DMS 273 (cell line): ENCODE measurements around the gene CLSTN2.

ENCODE experiments used
- DNase-seq: peaks from one replicate; lab custom pipeline; 2025; ENCODE audit not compliant: unreplicated experiment; lab: John Stamatoyannopoulos, UW

The CLSTN2 gene

GRCh38 chr3:140529558-140529957, 594.6 kb downstream of the CLSTN2 start:
- DNase-seq: no peak

- DNase-seq: no peak
Observed at GRCh38 chr3:140530131-140530530, 595.1 kb downstream of the CLSTN2 start.

- DNase-seq: no peak
Observed at GRCh38 chr3:140530603-140531002, 595.6 kb downstream of the CLSTN2 start.

- no peak for DNase-seq
Observed at GRCh38 chr3:140532793-140533330, 597.9 kb downstream of the CLSTN2 start.

- no peak for DNase-seq
Observed at GRCh38 chr3:140536926-140537726, 602.1 kb downstream of the CLSTN2 start.

- no peak for DNase-seq
Observed at GRCh38 chr3:140537727-140538082, 602.7 kb downstream of the CLSTN2 start.

- DNase-seq: no peak
Observed at GRCh38 chr3:140540262-140540661, 605.3 kb downstream of the CLSTN2 start.

GRCh38 chr3:140541975-140542653, 607.1 kb downstream of the CLSTN2 start:
- no peak for DNase-seq

- no peak for DNase-seq
Observed at GRCh38 chr3:140545197-140545596, 610.2 kb downstream of the CLSTN2 start.

- DNase-seq: no peak
Observed at GRCh38 chr3:140545756-140546155, 610.8 kb downstream of the CLSTN2 start.

GRCh38 chr3:140546649-140547048, 611.7 kb downstream of the CLSTN2 start:
- DNase-seq: peak; percentile 23

GRCh38 chr3:140552403-140552802, 617.4 kb downstream of the CLSTN2 start:
- DNase-seq: peak; percentile 21

GRCh38 chr3:140552898-140553297, 617.9 kb downstream of the CLSTN2 start:
- DNase-seq: peak; percentile 23

- DNase-seq: no peak
Observed at GRCh38 chr3:140553591-140553990, 618.6 kb downstream of the CLSTN2 start.

GRCh38 chr3:140555666-140556065, 620.7 kb downstream of the CLSTN2 start:
- no peak for DNase-seq

- DNase-seq: no peak
Observed at GRCh38 chr3:140557476-140557875, 622.5 kb downstream of the CLSTN2 start.

GRCh38 chr3:140559546-140559945, 624.6 kb downstream of the CLSTN2 start:
- no peak for DNase-seq

GRCh38 chr3:140563206-140563760, 628.3 kb downstream of the CLSTN2 start:
- DNase-seq: peak; percentile 53

- no peak for DNase-seq
Observed at GRCh38 chr3:140568131-140568530, 633.1 kb downstream of the CLSTN2 start.

- DNase-seq: no peak
Observed at GRCh38 chr3:140568842-140569520, 634.0 kb downstream of the CLSTN2 start.

- DNase-seq: peak; percentile 48
Observed at GRCh38 chr3:140570602-140571001, 635.6 kb downstream of the CLSTN2 start.
